H7 (cell line): ENCODE data around the gene CSNK1A1L. TPM values are rescaled to one million over a fixed set of nuclear protein-coding genes. Genes with fewer than 3 reads are reported as not detected.

Source experiments
- DNase-seq: peaks from one replicate; pipeline ENCODE4 v3.0.0; 2012
- H3K27me3 ChIP-seq: 2 replicates; pipeline ENCODE4 v1.6.0; 2011; ENCODE audit warnings: mild to moderate bottlenecking, low read length; ENCODE audit not compliant: control insufficient read depth, insufficient read depth
- H3K36me3 ChIP-seq: replicated peaks from 2 replicates; pipeline ENCODE4 v1.5.1; 2011; ENCODE audit warnings: low read length; ENCODE audit not compliant: control insufficient read depth, insufficient read depth
- H3K4me3 ChIP-seq: 2 replicates; pipeline ENCODE4 v1.5.1; 2011; ENCODE audit warnings: low read depth, mild to moderate bottlenecking, control low read depth, low read length, moderate library complexity; ENCODE audit not compliant: insufficient read depth
- total RNA-seq: library from RNA; depleted of rRNA; stranded (reverse); fragments of >200 nt; shearing (Covaris generic); gene quantifications from 2 replicates; pipeline ENCODE4 v1.2.3, GENCODE V29; 2014

CSNK1A1L gene
- total RNA-seq, 1 experiment from 2014 or later: not detected

DNA sequence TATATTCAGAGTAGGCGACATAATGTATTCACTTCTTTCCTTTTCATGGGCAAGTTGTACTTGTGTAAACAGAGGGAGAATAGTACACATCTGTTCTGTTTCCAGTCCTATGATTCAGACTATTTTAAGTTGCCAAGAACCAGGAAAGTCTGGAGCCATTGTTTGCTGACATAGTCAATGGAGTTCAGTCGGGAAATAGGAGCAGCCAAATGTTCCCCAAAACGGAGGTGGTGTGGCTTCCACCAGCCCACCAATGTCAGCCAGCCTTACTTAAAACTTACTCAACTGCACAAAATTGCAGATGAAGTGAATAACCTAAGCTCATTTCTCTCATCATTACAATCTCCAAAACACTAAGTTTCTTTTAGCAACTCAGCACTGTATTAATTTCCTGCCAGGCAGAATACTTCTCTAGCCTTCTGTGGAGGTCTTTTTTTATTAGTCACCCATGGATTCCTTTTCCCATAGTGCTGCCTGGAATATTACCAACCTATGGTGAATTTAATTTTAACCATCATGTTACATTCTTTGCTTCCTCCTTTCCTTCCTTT is 22.3 kb upstream of the CSNK1A1L start:
- no peak overlapping the region for H3K4me3 ChIP-seq
- H3K36me3 ChIP-seq: no peaks in the 10 kb centered on the region
- H3K27me3 ChIP-seq: no peaks in the 10 kb centered on the region
- no peak for DNase-seq

DNA sequence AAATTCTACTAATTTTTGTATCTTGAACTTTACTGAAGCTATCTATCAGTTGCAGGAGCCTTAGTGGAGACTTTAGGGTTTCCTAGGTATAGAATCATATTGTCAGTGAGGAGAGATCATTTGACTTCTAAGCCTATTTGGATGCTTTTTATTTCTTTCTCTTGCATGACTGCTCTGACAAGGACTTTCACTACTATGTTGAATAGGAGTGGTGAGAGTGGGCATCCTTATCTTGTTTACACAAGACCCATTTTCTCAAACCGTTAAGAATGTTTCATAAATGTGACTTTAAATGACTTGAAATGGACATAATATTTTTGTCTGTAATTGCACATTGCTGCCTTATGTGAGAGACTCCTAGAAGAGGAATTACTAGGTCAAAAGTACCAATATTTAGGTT is 17.9 kb upstream of the CSNK1A1L start:
- Histone ChIP-seq H3K36me3 (no peaks in the 10 kb centered on the region), H3K4me3 (no peak overlapping the region), H3K27me3 (no peaks in the 10 kb centered on the region)
- DNase-seq: no peak

DNA sequence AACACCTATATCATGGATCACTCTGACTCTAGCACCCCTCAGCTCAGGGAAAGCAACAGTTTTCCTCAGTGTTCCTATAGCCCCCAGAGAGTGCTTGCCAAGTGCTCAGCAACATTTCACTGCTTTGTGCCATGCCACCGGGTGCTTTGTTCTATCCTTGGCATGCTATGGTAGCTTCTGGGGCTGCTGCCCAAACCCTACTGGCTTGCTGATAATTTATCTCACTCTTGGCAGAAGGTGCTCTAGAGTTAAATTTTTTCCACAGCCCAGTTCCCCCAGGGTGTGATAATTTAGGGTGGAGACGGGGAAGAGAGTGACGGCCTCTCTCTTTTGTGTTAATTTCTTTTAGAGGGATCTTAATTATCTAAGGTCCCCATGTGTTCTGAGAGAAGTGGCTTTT is 12.6 kb upstream of the CSNK1A1L start:
- Histone ChIP-seq H3K27me3 (no peaks in the 10 kb centered on the region), H3K36me3 (no peaks in the 10 kb centered on the region), H3K4me3 (no peak overlapping the region)
- DNase-seq: no peak

DNA sequence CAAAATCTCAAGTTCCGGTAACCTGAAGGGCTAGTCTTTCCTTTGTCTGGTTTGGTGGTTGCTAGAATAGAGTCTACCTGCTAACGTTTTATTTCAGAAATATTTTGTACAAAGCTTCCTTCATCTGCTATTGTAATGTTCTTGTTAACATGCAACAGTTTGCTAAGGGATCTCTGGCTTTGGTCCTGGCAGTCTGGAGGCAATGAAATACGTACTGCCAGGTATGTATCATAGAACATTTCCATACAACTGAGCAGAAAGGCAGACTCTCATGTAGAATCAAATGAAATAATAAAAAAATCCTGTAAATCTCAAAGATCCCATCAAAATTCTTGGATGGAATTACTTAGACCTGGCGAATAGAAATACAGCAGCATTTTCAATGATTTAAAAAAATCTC is 8.8 kb upstream of the CSNK1A1L start:
- DNase-seq: no peak
- no peaks in the 10 kb centered on the region for H3K36me3 ChIP-seq
- H3K27me3 ChIP-seq: no peaks in the 10 kb centered on the region
- no peak overlapping the region for H3K4me3 ChIP-seq

DNA sequence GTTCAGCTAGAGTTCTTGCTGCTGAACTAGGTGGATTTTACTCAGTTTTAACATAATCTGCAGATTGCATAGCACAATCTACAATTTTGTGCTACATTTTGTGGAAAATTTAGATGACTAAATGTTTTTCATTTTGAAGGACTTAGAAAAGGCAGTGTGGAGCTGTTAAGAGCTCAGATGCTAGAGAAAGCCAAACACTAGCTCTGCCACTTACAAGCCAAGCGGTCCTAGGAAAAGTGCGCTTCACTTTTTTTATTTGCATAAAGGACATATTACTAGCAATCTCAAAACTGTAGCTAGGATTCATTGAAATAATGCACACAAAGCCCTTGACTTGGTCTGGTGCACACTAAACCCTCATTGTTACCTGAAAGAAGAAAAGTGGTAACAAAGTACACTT is 8.1 kb upstream of the CSNK1A1L start:
- no peak overlapping the region for H3K4me3 ChIP-seq
- DNase-seq: no peak
- no peaks in the 10 kb centered on the region for H3K36me3 ChIP-seq
- no peaks in the 10 kb centered on the region for H3K27me3 ChIP-seq

DNA sequence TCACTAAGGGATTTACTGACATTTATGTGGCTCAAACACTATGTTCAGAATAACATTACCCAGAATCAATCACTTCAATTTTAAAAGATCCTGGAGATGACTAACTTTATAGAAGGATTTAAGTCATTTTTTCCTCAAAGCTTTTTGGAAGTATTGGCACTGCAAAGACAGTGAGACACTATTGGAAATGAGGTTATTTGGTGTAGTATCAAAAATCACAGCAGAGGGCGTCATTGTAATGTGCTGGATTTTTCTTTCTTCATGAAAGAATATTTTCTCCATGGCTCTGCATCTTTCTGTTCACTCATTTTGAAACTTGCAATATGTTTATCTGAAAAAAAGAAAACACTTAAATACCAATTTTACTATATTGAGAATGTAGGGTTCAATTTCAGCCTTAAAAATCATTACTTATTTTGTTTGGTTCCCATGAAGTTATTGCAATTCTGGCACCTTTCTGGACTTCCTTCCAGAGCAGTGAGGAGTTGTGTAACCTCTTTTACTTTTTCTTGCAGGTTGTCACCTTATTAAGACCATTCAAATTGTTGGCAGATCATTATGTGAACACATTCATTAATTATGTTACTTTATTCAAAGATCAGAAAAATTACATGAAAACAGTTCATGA is 3.7 kb upstream of the CSNK1A1L start:
- H3K4me3 ChIP-seq: no peak overlapping the region
- no peak for DNase-seq
- H3K27me3 ChIP-seq: no peaks in the 10 kb centered on the region; the same call in 1 of the 2 replicates
- no peaks in the 10 kb centered on the region for H3K36me3 ChIP-seq

DNA sequence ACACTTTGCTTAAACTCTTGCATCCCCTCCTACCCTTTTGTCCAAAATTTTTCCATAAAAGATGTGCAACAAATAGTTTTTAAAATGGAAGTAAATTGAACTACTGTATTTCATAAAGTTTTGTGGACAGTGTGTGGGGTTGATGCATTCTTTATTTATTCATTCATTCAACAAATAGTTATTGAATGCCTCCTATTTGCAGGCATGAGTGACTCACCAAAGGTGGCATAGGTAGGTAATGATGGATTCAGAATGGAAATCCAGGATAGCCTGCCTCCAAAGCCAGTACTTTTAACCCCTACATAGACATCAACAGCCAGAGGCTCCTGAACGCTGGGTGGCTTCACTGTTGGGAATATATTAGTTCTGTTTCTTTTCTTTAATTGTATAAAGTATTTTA is 2.4 kb upstream of the CSNK1A1L start:
- no peak for DNase-seq
- Histone ChIP-seq H3K27me3 (no peaks in the 10 kb centered on the region; the same call in 1 of the 2 replicates), H3K4me3 (no peak overlapping the region), H3K36me3 (no peaks in the 10 kb centered on the region)

DNA sequence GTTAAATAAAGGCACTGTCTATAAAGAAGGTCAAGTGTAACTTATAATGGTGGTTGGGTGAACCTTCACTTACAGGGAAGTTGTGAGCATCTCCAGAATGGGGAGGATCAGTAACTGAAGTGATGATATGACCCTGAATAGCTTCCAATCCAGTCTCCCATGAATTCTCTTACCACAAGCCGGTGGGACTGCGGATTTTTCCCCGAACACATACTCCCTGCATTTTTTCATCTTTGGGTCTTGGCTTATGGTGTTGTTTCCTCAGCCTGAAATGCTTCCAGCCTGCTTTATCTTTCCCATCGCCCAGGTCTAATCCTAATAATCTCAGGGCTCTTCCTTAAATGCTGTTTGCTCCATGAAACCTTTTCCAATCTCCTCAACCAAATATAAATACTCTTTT is 2.0 kb upstream of the CSNK1A1L start:
- Histone ChIP-seq H3K27me3 (no peaks in the 10 kb centered on the region; the same call in 1 of the 2 replicates), H3K36me3 (no peaks in the 10 kb centered on the region), H3K4me3 (no peak overlapping the region)
- no peak for DNase-seq

DNA sequence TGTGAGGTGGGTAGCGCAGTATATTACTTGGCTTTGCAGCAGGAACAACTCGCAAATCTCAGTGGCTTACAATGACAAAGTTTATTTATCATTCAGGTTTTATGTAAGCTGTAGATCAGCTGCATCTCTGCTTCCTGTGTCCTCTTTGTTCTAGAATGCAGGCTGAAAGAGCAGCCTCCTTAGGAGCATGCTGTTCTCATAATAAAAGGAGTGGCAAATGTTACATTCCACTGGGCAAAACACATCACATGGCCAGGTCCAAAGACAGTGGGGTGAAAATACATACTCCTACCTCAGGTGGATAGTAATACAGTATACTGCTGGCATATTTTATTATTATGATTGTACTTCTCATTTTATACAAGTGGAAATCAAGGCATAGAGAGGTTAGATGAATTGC is 1.2 kb upstream of the CSNK1A1L start:
- DNase-seq: peak; percentile 33
- no peaks in the 10 kb centered on the region for H3K36me3 ChIP-seq
- no peaks in the 10 kb centered on the region; the same call in 1 of the 2 replicates for H3K27me3 ChIP-seq
- H3K4me3 ChIP-seq: no peak overlapping the region

DNA sequence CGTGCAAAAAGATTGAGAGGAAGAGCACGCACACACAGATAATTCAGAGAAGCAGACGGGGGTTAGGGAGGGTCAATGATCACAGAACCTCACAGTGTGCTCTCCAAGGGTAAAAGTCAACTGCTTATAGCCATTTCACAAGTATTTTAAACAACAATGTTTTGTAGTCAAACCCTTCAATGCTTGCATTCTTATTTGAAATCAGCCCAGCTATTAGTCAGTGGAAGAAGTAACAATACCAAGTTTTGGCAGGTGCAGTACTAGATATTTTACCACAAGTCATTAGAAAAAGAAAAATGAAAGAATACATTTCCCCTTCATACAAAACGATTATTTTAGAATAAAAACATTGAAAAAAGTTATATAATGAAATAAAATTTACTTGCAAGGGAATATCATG is 2.6 kb downstream of the CSNK1A1L start:
- no peaks in the 10 kb centered on the region; the same call in 1 of the 2 replicates for H3K27me3 ChIP-seq
- no peak for DNase-seq
- no peaks in the 10 kb centered on the region for H3K36me3 ChIP-seq
- H3K4me3 ChIP-seq: no peak overlapping the region

DNA sequence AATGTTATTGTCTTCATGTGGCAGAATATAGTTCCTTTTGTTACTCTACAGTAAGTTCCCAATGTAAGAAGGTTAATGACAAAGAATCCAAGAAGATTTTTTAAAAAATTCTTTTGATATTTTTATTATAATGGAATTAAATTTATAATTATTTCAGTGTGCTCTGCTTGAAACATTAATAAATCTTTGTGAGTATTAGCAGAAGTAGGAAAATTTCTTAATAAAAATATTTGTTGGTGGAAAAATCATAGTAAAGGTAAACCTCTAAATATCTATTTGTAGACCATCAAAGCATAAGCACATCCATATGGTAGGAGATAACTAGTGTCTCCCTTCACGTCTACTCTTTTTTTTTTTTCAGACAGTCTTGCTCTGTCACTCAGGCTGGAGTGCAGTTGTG is 4.3 kb downstream of the CSNK1A1L start:
- no peak overlapping the region for H3K4me3 ChIP-seq
- no peak for DNase-seq
- H3K27me3 ChIP-seq: no peaks in the 10 kb centered on the region; the same call in 1 of the 2 replicates
- no peaks in the 10 kb centered on the region for H3K36me3 ChIP-seq

DNA sequence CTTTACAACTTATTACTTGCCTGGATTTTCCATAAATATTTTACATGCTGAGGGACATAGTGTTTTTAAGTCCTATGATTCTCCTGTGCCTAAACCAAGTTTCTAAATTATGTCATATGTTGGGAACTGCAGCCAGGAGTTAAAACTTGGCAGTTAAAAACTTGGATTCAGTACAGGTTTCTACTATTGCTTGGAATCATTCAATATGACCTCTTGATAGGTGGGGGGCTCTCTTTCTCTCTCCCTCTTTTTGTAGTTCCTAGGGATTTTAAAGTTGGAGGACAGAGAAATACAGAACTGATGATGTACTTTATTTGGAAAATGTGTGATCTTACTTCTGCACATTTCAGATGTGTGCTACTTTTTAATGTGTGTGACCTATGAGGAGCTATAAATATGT is 4.7 kb downstream of the CSNK1A1L start:
- Histone ChIP-seq H3K27me3 (no peaks in the 10 kb centered on the region; the same call in 1 of the 2 replicates), H3K36me3 (no peaks in the 10 kb centered on the region), H3K4me3 (no peak overlapping the region)
- DNase-seq: no peak

DNA sequence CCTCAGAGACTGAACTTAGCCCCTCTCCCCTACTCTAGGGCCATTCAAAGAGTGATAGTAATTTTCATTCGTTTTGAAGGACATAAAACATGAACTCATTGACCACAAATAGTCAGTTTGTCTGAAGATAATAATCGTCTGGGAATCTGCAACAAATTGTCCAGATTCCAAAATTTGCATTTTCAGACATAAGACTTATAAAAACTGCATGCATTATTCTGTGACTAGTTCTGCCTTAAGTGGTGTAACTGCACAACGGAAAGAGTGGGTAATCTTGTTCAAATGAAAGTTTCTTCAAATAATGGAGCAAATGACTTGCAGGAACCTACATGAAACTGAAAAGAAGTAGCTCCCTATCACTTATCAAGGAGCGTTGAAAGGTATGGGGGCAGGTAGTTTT is 8.4 kb downstream of the CSNK1A1L start:
- no peaks in the 10 kb centered on the region for H3K27me3 ChIP-seq
- no peak overlapping the region for H3K4me3 ChIP-seq
- no peak for DNase-seq
- no peaks in the 10 kb centered on the region for H3K36me3 ChIP-seq

DNA sequence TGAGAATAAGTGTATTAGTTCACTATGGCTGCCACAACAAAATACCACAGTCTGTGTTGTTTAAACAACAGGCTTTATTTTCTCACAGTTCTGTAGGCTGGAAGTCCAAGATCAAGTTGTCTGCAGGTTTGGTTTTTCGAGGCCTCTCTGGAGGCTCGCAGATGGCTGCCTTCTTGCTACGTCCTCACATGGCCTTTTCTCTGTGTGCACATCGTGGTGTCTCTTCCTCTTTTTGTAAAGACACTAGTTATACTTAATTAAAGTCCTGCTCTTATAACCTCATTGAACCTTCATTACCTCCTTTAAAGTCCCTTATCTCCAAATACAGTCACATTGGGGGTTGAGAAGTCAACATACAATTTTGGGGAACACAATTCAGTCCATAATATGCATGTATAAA is 10.6 kb downstream of the CSNK1A1L start:
- H3K27me3 ChIP-seq: no peaks in the 10 kb centered on the region
- no peak overlapping the region for H3K4me3 ChIP-seq
- no peak for DNase-seq

DNA sequence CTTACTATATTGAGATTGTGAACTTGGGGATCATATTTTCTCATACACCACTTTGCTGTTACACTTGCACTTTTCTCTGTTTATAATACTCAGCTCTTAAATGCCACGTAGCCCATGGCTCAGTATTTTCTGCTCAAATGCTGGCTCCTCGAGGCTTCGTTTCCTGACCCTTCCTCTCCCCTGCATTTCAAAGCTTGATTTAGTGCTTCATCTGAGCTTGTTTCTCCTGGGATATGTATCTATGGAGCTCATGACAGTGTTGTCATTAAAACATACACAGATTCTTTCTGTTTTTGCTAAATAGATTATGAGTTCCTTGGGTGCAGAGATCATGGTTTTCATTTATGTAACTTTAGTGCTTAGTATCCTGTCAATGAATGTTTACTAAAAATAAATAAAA is 11.4 kb downstream of the CSNK1A1L start:
- H3K4me3 ChIP-seq: no peak overlapping the region
- no peaks in the 10 kb centered on the region for H3K36me3 ChIP-seq
- H3K27me3 ChIP-seq: no peaks in the 10 kb centered on the region
- DNase-seq: no peak

More for the DNA sequence above, 10.6 kb downstream of the CSNK1A1L start:
- H3K36me3 ChIP-seq: no peaks in the 10 kb centered on the region

DNA sequence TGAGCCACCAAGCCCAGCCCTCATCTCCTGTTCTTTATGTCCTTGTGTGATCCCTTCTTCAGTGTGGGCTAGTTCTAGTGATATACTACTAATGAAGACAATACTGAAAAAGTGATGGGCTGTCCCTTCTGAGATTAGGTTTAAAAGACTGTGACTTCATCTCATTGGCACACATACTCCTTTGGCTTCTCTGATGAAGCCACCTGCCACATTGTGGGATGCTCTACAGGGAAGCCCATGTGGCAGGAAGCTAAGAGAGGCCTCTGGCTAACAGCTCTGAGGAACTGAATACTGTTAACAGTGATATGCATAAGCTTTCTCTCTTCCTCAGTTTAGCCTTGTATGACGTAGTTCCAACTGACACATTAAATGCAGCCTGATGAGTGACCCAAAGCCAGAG is 13.6 kb downstream of the CSNK1A1L start:
- H3K36me3 ChIP-seq: no peaks in the 10 kb centered on the region
- DNase-seq: no peak
- no peaks in the 10 kb centered on the region for H3K27me3 ChIP-seq
- H3K4me3 ChIP-seq: no peak overlapping the region
